KBM-7 (cell line): ENCODE measurements around the gene TIAM2.
A peak's percentile ranks its signal among the peaks of the same experiment; 100 is the strongest.
"Not testable (repeated sequence)": the region's sequence is repeated elsewhere in the genome, so short reads cannot be mapped to it uniquely, and the experiment has no call there.

Source experiments
- DNase-seq: peaks from one replicate; pipeline ENCODE4 v3.0.0-alpha.2; 2015
- in situ Hi-C: fragments of 300-500 bp; cut with MboI; formaldehyde crosslinking; loops from 2 replicates; pipeline ENCODE4 v1.14.3; 2020; ENCODE audit warnings: low sequenced_read_pairs, low pct_unique_long_range_greater_than_20kb, mixed read lengths

The TIAM2 gene

DNA sequence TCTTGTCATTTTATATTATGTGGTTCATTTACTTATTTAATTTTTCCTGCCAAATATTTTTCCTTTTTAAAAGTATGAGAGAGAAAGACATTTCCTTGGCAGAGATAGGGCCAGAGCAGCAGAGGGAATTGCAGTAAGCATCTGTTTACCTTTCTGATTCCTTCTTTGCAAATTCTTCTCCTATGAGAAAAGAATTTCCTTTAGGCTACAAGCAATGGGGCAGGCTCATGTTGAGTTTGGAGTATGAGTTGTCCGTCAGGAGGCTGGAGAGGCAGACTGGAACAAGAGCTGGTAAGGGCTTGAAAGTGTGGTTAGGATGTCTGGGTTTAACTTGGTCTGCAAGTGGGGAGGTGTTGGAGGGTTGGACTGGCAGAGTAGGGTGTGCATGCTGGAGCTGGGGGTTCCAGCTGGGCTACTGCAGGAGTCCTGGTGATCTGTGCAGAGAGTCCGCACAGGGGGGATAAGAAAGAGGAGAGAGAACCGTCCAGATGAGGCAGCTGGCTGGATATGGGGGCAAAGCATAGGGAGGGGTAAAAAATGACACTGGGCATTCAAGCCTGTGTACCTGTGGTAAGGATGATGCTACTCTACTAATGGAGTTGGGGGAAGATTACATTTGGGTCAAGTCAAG, 19.7 kb downstream of the TIAM2 start:
- DNase-seq = no peak

DNA sequence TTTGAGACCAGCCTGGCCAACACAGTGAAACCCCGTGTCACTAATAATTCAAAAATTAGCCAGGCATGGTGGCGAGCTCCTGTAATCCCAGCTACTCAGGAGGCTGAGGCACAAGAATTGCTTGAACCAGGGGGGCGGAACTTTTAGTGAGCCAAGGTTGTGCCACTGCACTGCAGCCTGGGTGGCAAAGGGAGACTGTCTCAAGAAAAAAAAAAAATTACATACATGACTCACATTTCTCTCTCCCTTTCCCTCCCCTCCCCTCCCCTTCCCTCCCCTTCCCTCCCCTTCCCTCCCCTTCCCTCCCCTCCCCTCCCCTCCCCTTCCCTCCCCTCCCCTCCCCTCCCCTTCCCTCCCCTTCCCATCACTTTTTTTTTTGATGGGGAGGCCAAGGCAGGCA, 23.3 kb downstream of the TIAM2 start:
- in situ Hi-C loops, DNase-seq: not testable (repeated sequence)

More for the DNA sequence above, 19.7 kb downstream of the TIAM2 start:
- in situ Hi-C loops = no loop called here

DNA sequence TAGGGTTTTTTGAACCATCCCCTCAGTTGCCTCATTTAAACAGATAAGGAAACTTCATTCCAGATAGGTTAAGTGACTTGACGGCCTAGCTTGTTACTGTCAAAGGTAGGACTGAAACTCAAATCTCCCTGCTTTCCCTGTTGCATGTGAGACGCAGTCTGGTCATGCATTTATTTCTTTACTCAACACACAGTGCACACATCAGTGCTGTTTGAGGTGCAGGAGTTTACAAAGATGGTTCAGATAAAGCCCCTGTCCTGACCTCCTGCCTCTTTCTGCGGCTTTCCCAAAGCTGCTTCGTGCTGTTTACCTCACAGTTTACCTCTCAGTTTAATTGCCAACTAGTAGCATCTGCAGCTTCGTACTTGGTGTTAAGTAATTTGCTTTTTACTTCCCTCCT, 26.6 kb downstream of the TIAM2 start:
- in situ Hi-C loops = no loop called here
- no peak for DNase-seq

DNA sequence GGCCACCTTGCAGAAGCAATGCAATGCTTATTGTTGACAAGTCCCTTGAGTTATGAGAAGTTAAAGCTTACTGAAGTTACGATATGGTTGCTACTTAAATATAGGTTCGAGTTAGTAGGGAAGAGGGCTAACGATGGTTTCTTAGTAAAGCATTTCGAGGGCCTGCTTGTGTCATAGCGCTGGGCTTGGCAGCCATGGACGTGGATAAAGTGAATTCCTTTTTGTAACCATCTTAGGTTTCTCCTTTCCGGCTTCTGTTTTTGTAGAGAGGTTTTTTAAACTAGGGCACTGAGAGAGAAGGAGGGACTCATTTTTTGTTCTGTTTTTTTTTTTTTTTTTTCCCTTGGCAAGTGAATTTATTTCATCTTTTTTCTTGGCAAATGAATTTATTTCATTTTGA, 27.6 kb downstream of the TIAM2 start:
- DNase-seq = no peak
- in situ Hi-C loops = no loop called here

DNA sequence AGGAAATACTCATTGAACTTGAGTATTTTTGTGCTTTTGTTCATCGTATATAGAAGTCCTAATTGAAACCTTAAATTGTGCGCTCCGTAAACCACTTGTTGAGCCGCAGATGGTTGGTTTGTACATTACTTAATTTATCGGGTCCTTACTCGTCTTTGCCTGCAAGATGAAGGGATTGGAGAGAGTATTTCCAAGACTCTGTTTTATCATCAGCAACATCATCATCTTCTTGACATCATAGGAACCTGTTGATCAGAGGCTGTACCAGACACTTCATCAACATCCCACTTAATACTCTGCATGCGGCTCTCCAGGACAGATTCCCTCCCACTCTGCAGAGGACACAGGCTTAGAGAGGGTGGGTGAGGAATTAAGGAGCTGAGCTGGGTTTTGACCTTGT, 28.6 kb downstream of the TIAM2 start:
- in situ Hi-C loops = no loop called here
- no peak for DNase-seq

DNA sequence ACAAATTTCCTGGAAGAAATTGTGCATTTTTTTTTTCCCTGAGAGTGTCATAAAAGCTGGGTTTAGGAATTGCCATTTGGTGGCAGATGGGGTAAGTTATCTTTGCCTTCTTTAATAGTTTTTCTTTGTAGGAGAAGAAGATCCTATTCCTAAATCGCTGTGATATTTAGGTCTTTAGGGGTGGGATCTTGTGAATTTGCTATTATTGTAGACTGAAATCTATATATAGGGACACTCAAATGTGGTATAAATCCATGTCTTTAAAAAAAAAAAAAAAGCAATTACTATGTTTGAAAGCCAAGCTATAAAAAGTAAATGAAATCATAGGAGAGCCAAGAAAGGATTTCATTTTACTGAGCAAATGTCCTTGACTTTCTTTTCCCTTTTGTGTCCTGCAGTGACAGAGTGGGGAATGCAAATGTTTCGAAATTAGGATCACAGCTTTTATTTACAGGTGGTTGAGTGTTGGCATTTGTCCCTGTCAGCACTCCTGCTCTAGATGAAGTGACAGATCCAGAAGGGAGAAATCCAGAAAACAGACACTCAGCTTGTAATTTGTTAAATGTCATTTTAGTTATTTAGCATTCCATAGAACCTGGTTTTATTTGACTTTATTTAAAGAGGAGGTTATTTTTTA, 29.4 kb downstream of the TIAM2 start:
- in situ Hi-C loops = no loop called here
- DNase-seq = no peak

DNA sequence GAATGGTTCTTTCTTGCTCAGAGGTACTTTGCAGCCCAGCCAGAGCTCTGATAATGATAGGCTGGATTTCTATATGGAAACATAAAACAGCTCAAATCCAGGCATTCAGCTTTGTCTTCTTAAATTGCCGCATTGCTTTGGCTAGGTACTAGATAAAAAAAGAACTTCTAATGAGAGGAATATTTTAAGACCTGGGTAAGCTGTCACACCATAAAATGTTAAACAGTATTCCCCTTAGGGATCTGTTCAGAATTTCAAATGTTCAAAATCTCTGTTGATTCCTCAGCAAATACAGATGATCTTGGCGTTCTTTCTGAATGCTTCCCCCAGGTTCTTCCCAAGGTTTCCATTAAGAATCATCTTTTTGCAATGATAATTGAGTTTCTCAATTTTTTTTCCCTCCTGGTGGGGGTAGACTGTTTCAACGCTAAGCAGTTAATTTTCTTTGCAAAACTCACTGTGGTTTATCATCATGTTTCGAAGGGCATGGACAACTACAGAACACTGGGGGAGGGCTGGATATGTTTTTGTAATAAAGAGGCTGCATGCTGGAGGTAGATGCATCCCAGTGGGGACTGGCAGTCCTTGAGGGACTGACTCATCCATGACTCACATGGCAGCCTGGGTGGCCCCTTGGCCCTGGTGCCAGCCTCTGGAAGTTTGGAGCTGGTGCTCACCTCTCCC, 31.0 kb downstream of the TIAM2 start:
- DNase-seq = no peak
- in situ Hi-C loops = no loop called here

DNA sequence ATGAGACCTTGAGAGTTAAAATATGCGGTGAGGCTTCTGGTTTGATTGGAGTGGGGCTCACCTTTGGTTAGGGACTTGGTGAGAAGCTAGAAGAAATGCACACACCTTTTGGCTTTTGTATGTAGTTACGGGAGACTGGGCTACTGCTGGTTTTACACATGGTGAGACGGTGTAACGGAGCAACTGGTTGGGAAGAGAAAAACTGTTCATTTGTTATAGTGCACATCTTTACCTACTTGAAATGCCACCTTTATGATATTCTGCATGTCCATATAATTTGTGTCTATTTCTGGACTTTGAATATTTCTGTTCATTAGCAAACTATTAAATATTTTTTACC, 31.6 kb downstream of the TIAM2 start:
- in situ Hi-C loops = no loop called here
- DNase-seq = no peak

DNA sequence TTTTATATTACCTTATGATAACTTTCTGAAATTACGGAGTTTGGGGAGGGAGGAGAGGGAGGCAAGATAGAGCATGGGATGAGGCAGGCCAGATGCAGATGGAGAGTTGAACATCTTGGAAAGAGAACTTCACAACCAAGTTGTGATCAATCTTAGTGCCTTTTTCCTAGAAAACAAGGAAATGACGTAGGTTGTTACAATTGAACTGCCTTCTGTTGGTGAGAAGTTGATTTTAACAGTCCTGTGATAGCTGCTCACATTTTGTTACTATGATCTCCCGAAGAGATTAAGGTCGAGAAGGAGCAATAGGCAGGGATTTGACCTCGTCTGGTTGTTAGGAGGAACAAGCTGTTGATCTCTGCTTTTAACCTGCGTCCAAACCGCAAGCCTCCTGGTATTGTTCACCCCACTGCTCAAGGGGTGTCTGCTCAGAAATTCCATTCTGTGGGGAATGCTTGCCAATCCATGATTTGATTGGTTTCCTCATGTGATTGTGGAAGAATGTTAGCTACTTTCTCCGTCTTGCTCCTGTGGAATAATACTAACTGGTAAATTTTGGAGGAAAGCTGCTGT, 35.1 kb downstream of the TIAM2 start:
- DNase-seq = no peak
- in situ Hi-C loops = no loop called here

DNA sequence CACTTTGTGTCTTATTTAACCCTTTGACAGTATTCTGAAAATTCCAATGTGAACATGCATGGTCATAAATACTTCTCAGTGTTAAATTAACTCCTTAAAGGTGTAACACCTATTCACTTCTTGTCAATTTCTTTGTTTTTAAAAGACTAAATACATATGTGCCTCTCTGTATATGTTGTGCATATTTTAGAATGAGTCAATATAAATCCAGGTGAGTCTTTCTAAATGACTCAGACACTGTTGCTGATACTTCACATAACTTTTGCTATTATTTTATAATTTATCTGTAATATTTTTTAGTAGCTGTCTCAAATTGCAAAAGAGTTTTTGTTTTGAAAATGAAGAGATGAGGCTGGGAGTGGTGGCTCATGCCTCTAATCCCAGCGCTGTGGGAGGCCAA, 36.0 kb downstream of the TIAM2 start:
- no peak for DNase-seq
- in situ Hi-C loops = no loop called here

DNA sequence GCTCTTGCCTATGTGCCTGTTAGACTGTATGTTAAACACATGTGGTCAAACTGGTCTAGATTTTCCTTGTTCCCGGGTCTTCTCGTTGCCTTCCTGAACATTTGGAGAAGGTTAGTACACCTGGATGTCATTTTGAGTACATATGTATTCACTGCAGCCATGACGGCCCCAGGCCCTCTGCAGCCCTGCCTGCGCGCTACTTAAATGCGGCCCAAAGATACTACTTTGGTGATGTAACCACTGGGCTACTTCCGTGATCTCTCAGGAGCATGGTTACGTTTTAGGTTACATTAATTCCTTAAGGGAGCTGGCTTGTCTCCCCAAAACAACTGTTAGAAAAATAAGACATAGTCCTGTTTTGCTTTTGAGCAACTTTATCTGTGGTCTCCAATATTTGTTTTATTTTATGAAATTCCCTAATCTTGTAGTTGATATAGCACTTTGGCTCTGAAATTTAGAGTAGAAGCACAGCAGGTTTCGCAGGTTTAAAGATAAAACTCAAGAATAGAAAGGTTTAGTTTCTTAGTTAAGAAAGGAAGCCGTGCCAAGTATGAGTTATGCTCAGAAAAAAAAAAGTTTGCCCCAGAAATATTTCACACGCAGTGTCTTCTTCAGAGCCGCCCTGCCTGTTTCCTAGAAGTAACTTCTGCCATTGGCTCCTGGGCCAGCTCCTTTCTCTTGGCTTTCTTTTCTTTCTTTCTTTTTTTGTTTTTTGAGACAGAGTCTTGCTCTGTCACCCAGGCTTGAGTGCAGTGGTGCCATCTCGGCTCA, 38.1 kb downstream of the TIAM2 start:
- no peak for DNase-seq
- in situ Hi-C loops = no loop called here

DNA sequence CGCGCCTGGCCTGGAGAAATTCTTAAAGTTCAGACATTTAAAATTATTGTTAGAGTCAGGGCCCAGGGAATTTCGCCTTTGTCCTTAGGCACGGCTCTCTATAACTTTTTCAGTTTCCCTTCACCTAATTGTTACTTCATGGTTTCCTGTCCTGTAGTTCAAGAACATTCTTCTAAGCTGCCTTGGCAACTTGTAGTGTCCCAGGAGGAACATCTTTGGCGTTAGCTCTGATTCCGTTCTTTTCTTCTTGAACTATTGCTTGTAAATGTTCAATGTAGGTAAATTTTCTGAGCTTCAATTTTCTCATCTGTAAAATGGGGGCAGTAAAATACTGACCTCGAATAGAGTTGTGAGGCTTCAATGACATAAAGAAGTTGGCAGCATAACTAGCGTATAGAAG, 41.8 kb downstream of the TIAM2 start:
- in situ Hi-C loops = no loop called here
- no peak for DNase-seq

DNA sequence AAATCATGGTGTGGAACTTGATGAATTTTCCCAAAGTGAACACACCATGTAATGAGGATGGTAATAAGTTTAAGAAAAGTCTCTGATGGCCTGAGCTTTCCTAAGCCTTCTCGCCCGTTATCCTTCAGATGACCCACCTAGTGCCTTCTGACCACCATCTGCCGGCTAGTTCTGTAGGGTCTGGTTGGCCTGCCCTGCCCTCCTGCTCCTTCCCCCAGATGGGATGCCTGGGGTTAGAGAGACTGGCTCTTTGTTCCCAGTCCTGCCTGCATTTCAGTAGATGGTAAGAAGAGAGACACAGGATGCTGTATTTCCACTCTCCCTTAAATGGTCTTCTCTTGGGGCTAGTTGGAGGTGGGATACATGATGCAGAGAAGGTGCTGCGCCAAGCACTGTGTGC, 43.0 kb downstream of the TIAM2 start:
- in situ Hi-C loops = no loop called here
- no peak for DNase-seq

DNA sequence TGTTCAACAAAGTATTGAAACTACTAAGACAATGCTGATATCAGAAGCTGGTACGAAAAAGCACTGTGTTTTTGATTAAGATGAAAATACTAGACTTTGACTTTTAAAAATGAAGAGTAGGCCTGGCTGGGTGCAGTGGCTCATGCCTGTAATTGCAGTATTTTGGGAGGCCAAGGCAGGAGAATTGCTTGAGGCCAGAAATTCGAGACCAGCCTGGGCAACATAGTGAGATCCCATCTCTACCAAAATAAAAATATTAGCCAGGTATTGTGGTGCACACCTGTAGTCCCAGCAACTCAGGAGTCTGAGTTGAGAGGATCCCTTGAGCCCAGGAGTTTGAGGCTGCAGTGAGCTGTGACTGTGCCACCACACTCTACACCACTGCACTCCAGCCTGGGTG, 43.4 kb downstream of the TIAM2 start:
- DNase-seq = no peak
- in situ Hi-C loops = no loop called here

DNA sequence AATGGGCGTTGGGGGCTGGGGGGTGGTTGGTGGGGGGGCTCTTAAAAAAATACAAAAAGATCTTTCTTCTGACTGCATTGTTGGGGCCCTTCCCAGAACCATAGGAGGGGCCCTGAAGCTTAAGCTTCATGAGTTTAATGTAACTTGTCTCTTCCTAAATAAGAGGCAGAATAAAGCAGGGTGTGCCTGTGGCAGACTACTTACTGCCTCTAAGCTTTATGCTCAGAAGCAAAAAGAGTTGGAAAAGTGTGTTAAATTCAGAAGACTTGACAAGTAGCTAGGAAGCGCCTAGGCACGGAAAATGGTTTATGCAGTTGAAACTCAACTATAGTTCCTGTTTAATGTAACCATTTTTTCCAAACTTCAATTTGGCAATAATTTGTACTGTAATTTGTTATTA, 44.5 kb downstream of the TIAM2 start:
- in situ Hi-C loops = no loop called here

DNA sequence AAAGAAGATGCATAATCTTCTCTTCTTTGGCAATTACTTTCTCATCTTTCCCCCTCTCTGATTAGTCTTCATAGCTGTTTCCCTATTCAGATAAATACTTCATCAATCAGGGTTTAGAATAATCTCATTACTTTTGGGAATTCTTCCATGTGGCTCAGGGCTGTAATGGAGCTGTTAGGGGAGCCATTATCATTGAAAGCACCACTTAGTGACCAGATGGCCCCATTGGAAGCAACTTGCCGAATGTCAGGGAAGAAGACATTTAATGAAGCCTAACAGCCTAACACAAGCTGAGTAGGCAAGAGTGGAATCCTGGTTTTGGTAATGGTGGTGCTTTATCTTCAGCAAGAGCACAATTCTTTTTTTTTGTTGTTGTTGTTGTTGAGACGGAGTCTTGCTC, 45.0 kb downstream of the TIAM2 start:
- in situ Hi-C loops = no loop called here
- DNase-seq = no peak

More for the DNA sequence above, 44.5 kb downstream of the TIAM2 start:
- DNase-seq = no peak

DNA sequence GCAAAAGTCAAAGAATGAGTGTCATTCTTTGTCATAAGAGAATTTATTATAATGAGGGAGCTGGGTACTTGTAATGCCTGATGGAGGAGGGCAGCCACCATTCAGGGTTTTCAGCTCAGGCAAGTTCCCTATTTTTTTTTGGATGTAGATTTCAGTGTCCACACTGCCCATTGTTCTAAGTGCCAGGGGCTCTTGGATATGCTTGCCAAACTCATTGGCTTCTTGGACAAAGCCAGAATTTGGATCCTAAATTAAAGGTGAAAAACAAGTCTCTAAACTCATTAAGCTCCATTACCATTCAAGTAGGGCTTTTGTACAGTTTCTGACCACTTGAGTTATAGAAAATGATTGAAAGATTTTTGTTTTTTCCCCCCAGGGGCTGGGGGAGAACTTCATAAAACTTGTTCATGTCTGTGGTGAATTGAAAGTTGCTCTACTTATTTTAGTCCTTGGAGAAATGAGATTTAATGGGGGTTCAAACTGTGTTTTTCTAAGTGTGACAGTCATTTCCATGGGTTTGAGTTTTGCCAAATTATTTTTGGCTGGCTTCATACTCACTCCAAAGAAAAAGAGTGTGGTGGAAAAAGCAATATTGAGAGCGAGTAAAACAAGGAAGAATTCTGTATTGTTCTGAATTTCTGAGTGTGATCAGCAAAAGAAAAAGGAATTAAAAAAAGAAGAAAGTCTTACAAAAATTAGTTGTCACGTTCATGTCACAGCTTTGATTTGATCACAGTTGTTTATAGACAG, 46.0 kb downstream of the TIAM2 start:
- peak; percentile 6 for DNase-seq
- in situ Hi-C loops = no loop called here

DNA sequence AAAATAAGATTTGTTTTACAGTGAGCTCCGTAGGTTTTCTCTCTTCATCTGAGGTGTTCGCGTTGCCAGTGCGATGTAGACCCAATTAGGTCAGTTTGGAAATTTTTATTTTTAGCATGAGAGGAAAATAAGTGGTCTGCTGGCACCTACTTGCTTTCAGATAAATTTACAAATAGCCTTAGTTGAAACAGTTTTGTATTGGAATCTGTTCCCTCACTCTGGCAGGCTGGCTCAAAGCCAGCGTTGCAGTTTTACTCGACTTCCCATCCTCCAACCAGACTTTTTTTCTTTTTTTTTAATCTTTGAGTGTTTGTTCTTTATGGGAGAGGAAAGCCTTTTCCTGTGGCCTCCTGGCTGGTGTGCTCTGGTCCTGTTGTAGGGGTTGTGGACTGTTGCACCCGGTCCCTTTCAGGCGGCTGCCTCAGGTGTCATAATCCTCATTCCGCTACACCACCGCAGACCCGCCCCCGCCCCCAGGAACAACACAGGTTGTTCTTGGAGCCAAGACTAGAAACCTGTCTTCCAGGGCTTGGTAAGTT, 46.7 kb downstream of the TIAM2 start:
- DNase-seq = no peak
- in situ Hi-C loops = no loop called here

DNA sequence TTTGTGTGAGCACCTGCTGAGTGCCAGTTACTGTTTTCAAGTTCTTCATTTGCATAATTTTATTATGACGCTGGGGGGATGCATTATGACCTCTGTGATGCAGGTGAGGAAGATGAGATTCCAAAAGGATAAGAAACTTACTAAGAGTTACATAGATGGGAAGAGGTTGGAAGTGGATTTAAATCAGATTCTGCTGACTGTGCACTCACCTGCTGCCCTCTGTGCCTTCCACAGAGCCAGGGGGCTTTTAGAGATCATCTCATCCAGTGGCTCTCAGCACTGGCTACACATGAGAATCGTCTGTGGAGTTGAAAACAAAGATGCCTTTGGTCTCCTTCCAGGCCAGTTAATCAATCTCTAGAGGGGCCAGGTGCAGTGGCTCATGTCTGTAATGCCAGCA, 47.9 kb downstream of the TIAM2 start:
- in situ Hi-C loops = no loop called here
- DNase-seq = no peak
